ENCODE results near the gene SFT2D3. TPM values are rescaled to one million over a fixed set of nuclear protein-coding genes. Genes with fewer than 3 reads are reported as not detected.

SFT2D3 gene
- total and polyA plus RNA-seq, 2 of the 8 experiments (the other 6 are each of a cell fraction or from before 2014, with no cell fraction given), result 7.3 to 10.3 TPM

DNA sequence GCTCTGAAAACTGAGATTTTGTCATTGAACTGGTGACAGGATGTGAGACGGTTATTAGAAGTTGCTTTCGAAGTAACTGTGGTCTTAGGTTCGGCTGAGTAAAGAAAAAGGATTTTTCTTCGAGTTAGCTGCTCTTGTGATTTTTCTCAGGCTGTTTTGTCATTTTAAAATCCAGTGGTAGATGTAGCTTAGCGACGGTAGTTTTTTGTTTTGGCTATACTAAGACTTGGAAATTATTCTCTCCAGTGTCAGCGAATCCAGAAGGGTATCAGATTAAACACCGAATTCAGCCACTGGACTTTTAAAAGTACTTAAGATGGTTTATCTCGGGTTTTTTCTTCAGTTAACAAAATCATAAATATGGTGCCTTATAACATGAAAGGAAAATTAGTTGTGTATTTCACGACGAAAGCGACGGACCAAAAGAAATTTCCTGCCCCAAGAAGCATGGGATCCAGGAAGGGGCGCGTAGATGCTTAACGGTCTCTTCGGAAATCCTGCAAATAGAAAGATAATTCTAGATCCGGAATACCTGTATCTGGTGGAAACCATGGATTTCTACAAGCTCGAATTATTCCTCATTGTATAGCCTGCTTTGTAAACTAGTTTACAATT is 1.2 kb downstream of the SFT2D3 start:
- H3K56ac ChIP-seq (replicated peaks; ENCODE audit: insufficient read length, low read depth, low read length), result peak overlapping the region; percentile 66
- no peak overlapping the region for H3K14ac ChIP-seq (ENCODE audit: insufficient read length)
- H4K8ac ChIP-seq (ENCODE audit: extremely low read depth, insufficient read depth, low read length), result no peak overlapping the region
- H4K20me1 ChIP-seq (replicated peaks in 1 of 2; ENCODE audit: control insufficient read depth in 1 of 2, insufficient read depth in 2 of 2, low read length in 2 of 2), result peaks cover 4 to 12% of the 10 kb centered on the region in 2 experiments
- H3K27ac ChIP-seq (ENCODE audit: low read depth, low read length), result peak overlapping the region; percentile 96; the same call in 1 of the 2 replicates
- H2AK5ac ChIP-seq (ENCODE audit: low read depth, low read length), result no peak overlapping the region
- H4K91ac ChIP-seq (replicated peaks; ENCODE audit: insufficient read length, low read length), result peak overlapping the region; percentile 60
- H3K4me2 ChIP-seq (ENCODE audit: insufficient read depth in 1 of 2, low read depth in 2 of 2, low read length in 2 of 2), result peak overlapping the region; percentile 59 to 99
- H3K36me3 ChIP-seq (ENCODE audit: control insufficient read depth in 2 of 4, insufficient read depth in 4 of 4, low read length in 3 of 4), result peaks cover 7 to 33% (median 10%) of the 10 kb centered on the region in 4 experiments; a peak in 7 of 8 replicates
- peak overlapping the region; percentile 63; the same call in 1 of the 2 replicates for H3K18ac ChIP-seq (ENCODE audit: extremely low read depth, low read length)
- 0 out of 2 replicates have a peak overlapping the region, but pooled peaks have one; percentile 69 for H2BK5ac ChIP-seq (ENCODE audit: low read depth, low read length)
- no peak overlapping the region for H2AFZ ChIP-seq (ENCODE audit: low read length)
- no peaks in the 10 kb centered on the region for H3K27me3 ChIP-seq (replicated peaks in 1 of 4; ENCODE audit: control insufficient read depth in 3 of 4, extremely low read depth in 1 of 4, insufficient read depth in 3 of 4, low read length in 3 of 4)
- H3K23ac ChIP-seq (ENCODE audit: insufficient read length), result no peak overlapping the region
- peak overlapping the region; percentile 46 for H4K5ac ChIP-seq (ENCODE audit: insufficient read length, low read depth, low read length)
- ChIA-PET POLR2A (ENCODE audit: partially characterized antibody) (interaction anchor here (0.8 to 4.6 kb wide), 17 partner anchors 10 to 409 kb away, joined by 3 to 25 read pairs (median 4); partner anchors contain the start of genes ERCC3, LIMS2 and WDR33), CTCF (ENCODE audit: partially characterized antibody) (interaction anchor here (0.8 kb wide), 3 partner anchors 12 to 52 kb away, joined by 3 to 4 read pairs (median 3); no protein-coding TSS in a partner anchor)
- no peak overlapping the region for H2BK15ac ChIP-seq (ENCODE audit: low read length)
- no peaks in the 10 kb centered on the region for H3K9me3 ChIP-seq (ENCODE audit: insufficient read depth in 2 of 2, low read depth in 1 of 2, low read length in 1 of 2)
- DNase-seq (ENCODE audit: low read depth in 1 of 2, low spot score in 2 of 2), result no peak
- no peaks in the 10 kb centered on the region; the same call in 1 of the 2 replicates for H3K79me1 ChIP-seq (ENCODE audit: low read depth, low read length)
- peak overlapping the region; percentile 70 to 100 (median 95) for H3K9ac ChIP-seq (replicated peaks in 1 of 4; ENCODE audit: extremely low read depth in 1 of 4, low read depth in 3 of 4, low read length in 3 of 4)
- H2BK20ac ChIP-seq (ENCODE audit: low read length), result no peak overlapping the region
- peaks cover 0 to 13% of the 10 kb centered on the region in 2 experiments; a peak in 2 of 4 replicates for H3K79me2 ChIP-seq (ENCODE audit: control insufficient read depth in 1 of 2, insufficient read depth in 2 of 2, low read length in 2 of 2)
- no peak overlapping the region for H2BK12ac ChIP-seq (ENCODE audit: low read depth, low read length)
- no peak for FAIRE-seq
- H3K4ac ChIP-seq (replicated peaks; ENCODE audit: insufficient read length, low read depth, low read length), result peak overlapping the region; percentile 32
- peak overlapping the region; percentile 74 for H2BK120ac ChIP-seq (replicated peaks; ENCODE audit: low read depth, low read length)
- peaks cover 6% of the 10 kb centered on the region for H3K23me2 ChIP-seq (ENCODE audit: low read depth, low read length)
- WGBS, 2 experiments (ENCODE audit: extremely low coverage in 1 of 2, insufficient coverage in 1 of 2, insufficient read length in 1 of 2, insufficient replicate concordance in 2 of 2, low coverage in 1 of 2, low lambda C conversion rate in 2 of 2, missing lambda C conversion rate in 1 of 2), result 71% methylated on average over 19 of the region's 19 CpGs; no CpG with 5 or more reads in 1 of the 2 experiments
- peak overlapping the region; percentile 61 to 80 (median 63) for H3K4me3 ChIP-seq (ENCODE audit: extremely low read depth in 1 of 4, insufficient read depth in 2 of 4, low read depth in 3 of 4, low read length in 4 of 4)
- H3K4me1 ChIP-seq (replicated peaks in 1 of 4; ENCODE audit: control insufficient read depth in 3 of 4, insufficient read depth in 4 of 4, low read length in 3 of 4), result peaks cover 0 to 4% (median 3%) of the 10 kb centered on the region in 4 experiments; a peak in 6 of 7 replicates
- TF ChIP-seq RXRA (IDR thresholded peaks at IDR 0.05; ENCODE audit: insufficient read depth, low read depth, low read length), result no peak
- no peak for TF ChIP-seq FOSL1 (IDR thresholded peaks at IDR 0.05; ENCODE audit: insufficient read depth, low read depth, low read length)
- no peak for TF ChIP-seq BRCA1 (IDR thresholded peaks at IDR 0.05; ENCODE audit: low read depth, low read length)
- no peak for TF ChIP-seq SAP30 (IDR thresholded peaks at IDR 0.05; ENCODE audit: insufficient read depth, insufficient replicate concordance, low read length)
- TF ChIP-seq POU5F1 (IDR thresholded peaks at IDR 0.05; ENCODE audit: low read depth, low read length), result no peak
- no peak for TF ChIP-seq JUND (IDR thresholded peaks at IDR 0.05; ENCODE audit: low read length)
- TF ChIP-seq RAD21 (IDR thresholded peaks at IDR 0.05 in 1 of 2, conservative IDR thresholded peaks at IDR 0.05 in 1 of 2; ENCODE audit: low read depth in 2 of 2, low read length in 2 of 2), result no peak
- no peak for TF ChIP-seq EGR1 (IDR thresholded peaks at IDR 0.05; ENCODE audit: borderline replicate concordance, low read depth, low read length)

Data from H1 (cell line).